Stimulated activated CD4-positive, alpha-beta T cell treated with anti-CD3 and anti-CD28 coated beads, Interleukin-1b, Interleukin-23, amount 100 ng/mL, for 48 hours (primary cell): ENCODE measurements around the gene C6orf89.

Source experiments
- DNase-seq: peaks from one replicate; pipeline ENCODE4 v3.0.0-alpha.2; 2020

Gene C6orf89

GRCh38 chr6:36954262-36954931 is 68.6 kb downstream of the C6orf89 start, which contains the start of gene PI16:
Gene PI16 (plus strand): TSS chr6:36954738. CDS start chr6:36954761, 23 bp downstream.
- DNase-seq = no peak

- no peak for DNase-seq
Measured at GRCh38 chr6:36955136-36955535, 69.4 kb downstream of the C6orf89 start.

- DNase-seq = no peak
Measured at GRCh38 chr6:36955671-36956445, 70.1 kb downstream of the C6orf89 start.

GRCh38 chr6:36956446-36956820 is 70.7 kb downstream of the C6orf89 start:
- DNase-seq = no peak

- no peak for DNase-seq
Measured at GRCh38 chr6:36957773-36958271, 72.1 kb downstream of the C6orf89 start.

GRCh38 chr6:36958775-36959554 is 73.2 kb downstream of the C6orf89 start:
- DNase-seq = no peak

GRCh38 chr6:36959555-36960250 is 74.0 kb downstream of the C6orf89 start:
- DNase-seq = no peak

- no peak for DNase-seq
Measured at GRCh38 chr6:36961441-36962435, 76.0 kb downstream of the C6orf89 start.

GRCh38 chr6:36962874-36963273 is 77.1 kb downstream of the C6orf89 start:
- peak; percentile 73 for DNase-seq

GRCh38 chr6:36963451-36964290 is 77.9 kb downstream of the C6orf89 start:
- DNase-seq = no peak

- DNase-seq = no peak
Measured at GRCh38 chr6:36964349-36964748, 78.6 kb downstream of the C6orf89 start.

- no peak for DNase-seq
Measured at GRCh38 chr6:36964908-36965307, 79.2 kb downstream of the C6orf89 start.

GRCh38 chr6:36967301-36967700 is 81.5 kb downstream of the C6orf89 start:
- DNase-seq = no peak

GRCh38 chr6:36967757-36968156 is 82.0 kb downstream of the C6orf89 start:
- DNase-seq = no peak

- no peak for DNase-seq
Measured at GRCh38 chr6:36968266-36968977, 82.7 kb downstream of the C6orf89 start.

GRCh38 chr6:36969240-36969691 is 83.5 kb downstream of the C6orf89 start:
- DNase-seq = no peak

- DNase-seq = no peak
Measured at GRCh38 chr6:36969988-36970891, 84.5 kb downstream of the C6orf89 start.
